HG03460 (cell line): Measurements from ENCODE around the gene PITX1.

Experiments
- ATAC-seq: cut with Tn5 transposase; IDR thresholded peaks from one replicate; pipeline ENCODE4 v1.9.1; 2021; ENCODE audit not compliant: unreplicated experiment

The PITX1 gene

DNA sequence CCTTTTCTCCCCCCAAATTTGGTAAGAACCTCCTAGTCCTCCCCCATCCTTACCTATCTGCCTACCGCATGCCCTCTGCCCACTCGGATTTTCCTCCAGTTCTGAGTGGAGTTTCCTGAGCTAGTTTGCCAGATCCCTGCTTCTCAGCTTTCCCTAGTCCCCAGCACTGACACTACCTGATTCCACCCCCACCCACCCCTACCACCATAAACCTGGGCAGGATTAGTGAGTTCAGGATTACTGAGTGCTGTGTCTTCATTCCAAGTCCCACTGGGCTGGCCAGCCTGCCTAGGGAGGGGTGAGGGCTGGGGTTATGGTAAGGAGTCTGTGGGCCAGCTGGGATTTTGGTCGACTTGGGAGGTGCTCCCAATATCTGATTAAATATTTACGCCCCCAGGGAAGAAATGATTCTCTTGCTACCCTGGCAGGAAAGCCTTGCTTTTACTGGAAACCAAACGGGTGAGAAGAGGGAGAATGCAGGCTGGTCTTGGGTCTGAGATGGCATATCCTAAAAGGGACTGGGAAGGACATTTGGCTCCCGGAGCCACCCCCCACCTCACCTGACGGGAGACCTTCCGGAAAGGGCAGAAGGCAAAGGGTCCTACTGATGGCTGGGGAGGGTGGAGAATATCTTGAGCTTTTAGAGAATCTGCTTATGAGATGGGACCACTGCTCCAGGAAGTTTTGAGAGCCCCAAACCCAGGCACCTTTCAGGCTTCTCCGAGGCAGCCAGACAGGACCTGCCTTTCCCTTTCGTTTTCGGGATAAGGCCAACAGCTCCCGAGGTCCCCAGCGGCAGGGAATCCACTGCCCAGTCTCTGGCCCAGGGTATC is 3.7 kb downstream of the PITX1 start:
- no peak for ATAC-seq

DNA sequence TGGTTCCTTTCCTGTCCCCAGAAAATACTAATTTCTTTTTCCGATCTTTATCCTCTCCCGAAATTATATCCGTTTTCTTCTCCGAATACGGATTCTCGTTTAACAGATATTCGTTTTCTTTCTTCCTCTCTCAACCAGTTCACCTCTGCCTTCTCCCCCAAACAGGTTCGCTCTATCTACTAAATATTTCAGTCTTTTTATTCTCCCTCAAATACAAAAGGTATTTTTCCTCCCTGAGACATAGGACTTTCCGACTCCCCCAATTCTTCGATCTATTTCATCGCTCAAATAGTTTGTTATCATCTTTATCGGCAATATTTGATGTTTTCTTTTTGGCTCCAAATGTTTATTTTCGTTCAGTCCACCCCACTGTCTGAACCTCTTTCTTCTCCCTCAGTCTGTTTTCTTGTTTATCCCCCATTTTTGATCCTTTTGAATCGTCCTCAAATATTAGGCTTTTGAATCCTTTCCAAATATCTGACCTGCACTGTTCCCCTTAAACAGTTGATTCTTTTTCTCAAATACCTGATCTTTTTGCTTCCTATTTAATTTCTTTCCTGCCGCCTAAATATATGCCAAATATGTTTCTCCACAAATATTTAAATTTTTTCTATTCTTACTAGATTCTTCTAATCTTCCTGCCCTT is 4.4 kb downstream of the PITX1 start:
- ATAC-seq, result no peak

DNA sequence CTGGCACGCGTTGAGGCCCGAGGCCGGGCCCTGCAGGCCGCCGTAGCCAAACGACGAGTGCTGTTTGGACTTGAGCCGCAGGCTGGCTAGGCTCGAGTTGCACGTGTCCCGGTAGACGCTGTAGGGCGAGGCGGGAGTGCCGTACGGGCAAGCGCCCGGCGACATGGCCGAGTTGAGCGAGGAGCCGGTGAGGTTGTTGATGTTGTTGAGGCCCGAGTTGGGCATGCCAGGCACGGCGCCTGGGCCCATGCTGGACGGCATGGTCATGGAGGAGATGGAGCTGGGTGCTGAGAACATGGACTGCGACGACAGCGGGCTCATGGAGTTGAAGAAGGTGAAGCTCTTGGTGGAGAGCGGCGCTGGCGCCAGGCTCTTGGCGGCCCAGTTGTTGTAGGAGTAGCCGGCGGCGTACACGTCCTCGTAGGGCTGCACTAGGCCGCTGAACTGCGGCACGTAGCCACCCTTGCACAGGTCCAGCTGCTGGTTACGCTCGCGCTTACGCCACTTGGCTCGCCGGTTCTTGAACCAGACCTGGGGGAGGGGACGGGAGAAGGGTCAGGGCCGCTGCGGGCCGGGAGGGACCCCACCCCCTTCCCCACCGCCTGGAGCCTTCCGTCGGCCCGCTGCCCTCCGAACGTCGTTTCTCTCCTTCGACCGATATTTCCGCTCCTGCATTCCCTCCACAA is 5.1 kb downstream of the PITX1 start:
- ATAC-seq, result no peak

DNA sequence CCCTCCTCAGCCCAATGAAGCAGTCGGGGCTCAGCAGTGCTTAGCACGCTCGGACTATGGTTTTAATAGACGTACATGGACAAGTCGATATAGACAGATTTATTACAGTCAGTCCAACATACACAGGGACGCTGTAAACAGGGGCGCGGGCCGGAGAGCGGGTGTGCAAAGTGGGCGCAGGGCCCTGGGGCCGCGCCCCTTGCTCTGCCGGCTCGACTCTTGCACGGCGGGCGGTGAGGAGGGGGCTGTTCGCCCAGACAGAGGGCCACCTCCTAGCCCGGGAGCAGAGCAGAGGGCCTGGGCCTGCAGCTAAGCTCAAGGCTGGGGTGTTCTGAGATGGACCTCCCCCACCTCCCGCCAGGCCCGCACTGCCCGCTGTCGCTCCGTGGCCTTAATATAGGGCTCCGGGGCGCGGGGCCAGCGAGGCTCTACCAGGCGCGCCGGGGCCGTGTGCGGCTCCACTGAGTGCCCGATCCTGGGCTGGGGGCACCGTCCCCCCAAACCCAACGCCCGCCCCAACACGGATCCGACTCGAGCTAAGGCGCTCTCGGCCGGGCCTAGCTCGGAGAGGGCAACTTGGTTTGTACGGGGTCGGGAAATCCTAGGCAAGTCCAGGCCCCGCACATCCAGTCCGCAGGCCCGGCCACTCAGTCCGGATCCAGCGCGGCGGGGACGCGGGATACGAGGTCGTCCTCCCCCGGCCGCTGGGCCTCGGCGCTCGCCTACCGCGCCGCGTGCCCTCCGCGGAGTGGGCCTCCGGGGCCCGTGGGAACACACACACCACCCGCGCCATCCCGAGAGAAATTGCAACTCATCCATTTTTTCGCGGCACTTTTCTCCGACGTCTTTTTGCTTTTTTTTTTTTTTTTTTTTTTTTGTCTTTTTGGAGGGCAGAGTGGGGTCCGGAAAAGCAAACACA is 6.1 kb downstream of the PITX1 start:
- no peak for ATAC-seq

DNA sequence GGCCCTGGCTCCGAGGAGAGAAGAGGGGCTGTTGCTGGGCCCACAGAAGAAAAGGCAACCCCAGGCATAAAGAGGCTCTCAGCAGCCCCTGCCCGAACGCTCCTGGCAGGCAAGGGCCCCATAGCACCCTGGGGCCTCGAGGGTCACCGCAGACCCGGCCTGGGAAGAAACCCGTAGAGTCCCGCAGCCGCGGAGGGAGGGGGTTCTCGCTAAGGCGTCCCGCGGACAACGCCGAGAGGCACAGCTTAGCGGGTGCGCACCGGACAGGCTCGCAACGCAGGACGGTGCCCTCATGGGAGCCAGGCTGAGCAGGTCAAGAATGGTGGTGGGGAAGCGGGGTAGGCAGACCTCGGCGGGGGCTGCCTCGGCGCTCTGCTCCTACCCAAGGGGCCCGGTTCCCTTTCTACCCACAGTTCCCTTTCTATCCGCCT is 6.7 kb downstream of the PITX1 start:
- ATAC-seq, result no peak

DNA sequence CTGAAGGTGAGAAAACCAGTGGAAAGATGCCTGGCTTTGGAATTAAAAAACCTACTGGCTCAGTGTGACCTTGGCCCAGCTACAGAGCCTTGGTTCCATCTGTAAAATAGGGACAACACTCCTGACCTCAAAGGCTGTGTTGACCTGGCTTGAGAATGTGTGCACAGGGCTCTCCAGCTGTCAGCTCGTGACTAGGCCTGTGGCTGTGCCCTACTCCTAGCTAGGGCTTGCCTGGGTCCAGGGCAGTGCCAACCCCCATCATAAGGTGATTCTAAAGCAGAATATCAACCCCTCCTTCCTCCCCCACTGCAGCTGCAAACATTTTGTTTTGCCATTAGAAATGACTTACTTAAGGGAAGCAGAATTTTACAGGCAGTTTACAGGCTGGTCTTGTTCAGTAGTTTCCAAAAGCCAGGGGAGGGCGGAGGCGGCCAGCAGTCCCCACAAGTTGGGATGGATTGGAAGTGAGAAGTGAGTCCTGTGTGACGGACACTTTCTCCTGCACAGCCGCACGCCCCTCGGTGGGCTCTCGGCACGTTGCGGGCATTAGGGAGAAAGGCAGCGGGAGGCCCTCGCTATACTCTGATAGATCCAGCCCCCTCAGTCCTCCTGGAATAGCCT is 7.3 kb downstream of the PITX1 start:
- ATAC-seq, result no peak

DNA sequence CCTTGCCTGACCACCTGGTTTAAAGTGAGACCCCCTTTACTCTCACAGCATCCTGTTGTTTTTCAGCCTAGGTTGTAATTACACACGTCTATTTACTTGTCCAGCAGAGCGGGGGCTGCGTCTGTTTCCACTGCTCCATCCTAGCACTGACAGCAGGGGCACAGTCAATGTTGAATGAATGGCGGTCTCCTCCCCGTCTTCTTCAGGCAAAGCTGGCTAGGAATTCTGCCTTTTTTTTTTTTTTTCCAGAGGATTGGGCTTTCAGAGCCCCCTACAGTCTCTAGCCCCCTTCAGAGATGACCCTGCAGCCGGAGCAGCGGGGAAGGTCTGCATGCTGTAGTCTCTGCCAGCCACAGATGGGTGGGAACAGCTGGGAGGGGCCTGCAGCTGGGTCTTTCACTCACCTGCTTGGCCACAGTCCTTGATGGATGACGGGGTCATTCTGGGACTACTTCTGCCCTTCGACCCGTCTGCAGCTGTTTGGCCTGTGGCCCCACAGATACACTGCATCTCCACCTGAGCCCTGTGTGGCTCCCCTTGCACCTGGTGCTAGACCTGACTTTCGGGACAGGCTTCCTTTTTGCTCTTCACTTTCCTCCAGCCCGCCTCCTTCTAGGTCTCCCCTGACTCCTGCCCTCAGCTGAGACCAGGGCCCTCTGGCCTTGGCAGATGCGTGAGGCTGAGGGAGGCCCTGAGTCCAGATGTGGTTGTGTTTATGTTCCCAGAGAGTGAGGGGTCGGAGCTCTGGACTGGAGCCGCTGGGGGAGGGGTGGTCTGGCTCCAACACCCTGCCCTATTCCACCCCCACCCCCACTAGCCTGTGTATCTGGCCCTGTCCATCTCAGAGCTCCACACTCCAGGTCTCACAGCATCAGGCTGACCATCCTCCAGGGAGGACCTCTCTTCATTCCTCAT is 8.0 kb downstream of the PITX1 start:
- ATAC-seq, result no peak

DNA sequence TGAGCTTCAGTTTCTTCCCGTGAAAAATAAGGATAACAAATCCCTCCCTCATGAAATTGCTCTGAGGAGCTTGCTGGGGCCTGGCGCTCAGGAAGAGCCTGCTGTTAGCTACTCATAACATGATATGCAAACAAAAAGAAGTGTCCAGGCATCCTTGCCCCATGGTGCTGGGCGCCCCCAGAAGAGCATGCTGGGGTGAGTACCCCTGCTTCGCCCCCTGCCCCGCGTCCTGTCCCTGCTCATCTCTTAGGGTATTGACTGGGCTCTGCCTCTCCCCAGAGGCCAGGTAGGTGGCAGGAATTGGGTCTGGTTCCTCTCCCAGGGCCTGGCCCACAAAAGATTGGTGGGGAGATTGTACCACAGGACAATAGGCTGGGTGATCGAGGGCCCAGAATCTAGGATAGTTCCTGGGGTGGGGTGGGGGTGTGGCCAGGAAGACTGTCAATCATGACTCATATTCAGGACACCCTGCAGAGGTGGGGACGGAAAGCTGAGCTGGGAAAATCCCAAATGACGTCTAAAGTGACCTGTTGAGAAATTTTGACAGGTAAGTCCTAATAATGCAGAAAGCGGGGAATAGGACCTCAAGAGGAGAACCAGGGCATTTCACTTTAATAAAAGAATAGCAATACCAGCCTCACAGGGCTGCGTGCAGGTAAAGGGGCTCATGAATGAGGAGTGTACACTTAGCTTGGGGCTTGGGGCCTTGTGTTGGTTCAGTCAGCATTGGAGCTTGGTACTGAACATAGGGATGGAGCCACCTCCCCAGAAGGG is 8.9 kb downstream of the PITX1 start:
- ATAC-seq, result no peak

DNA sequence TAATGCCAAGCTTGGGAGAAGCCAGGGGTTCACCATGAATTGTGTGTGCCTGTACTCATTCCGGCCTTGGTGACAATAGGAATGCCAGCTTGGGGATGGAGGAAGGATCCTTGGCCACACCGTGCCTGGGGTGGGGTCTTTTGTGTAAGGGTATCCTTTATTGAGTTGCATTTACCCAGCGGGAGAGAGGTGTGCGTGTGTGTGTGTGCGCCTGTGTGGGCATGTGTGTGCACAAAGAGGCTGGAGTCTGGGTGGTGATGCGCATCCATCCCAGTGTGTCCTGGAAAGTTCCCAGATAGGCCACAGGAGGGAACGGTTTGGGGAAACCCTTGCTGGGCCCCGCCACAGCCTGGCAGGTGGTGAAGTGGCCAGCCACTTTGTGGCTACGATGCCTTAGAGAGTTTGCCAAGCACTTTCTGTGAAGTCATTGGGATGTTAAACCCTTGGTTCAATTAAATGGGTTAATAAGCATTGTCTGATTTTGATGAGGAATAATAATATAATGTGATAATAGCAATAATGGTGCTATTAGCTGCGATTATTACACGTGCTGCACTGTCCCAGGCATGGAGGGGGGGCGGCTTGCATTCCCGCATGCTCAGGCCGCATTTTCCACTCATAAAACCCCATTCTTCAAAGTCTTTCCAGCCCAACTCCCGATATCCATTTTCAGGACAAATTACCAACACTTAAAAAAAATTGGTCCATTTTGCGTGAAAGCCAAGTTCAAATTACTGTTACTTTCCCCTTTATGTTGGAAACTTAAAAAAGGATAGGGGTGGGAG is 13.7 kb downstream of the PITX1 start:
- ATAC-seq, result no peak

DNA sequence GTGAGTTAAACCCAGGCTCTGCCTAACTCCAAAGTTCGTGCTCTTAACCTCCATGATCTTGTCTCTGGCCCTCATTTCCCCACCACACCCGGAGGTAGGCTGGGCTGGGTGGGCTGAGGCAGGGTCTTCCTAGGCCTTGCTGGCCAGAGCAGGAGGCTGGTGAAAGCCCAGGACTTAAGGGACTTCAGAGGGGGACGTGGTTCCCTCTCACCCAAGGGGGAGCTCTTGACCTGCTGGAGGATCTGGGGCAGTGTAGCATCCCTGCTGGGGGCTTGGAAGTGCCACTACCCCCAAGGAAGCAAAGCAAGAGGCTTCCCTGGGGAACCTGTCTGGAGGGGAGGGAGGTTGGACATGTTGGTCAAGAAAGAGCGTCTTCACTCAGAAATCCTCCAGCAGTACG is 14.7 kb downstream of the PITX1 start:
- no peak for ATAC-seq

DNA sequence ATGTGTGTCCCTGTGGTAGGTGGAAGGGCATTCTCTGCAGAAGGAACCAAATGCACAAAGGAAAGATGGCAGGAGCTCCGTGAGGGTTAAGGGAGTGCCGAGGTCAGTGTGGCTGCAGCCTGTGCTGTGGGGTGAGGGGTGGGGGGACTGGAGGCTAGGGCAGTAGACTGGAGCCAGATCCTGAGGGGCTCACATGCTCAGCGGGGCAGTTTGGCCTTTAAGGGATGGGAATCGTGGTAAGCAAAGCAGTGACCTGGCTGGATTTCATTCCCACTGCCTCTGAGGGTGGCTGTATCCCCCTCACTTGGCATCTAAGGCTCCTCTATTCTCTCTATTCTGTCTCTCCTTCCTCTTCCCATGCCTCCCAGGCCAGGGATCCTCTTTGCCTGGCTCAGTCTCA is 15.6 kb downstream of the PITX1 start:
- ATAC-seq, result no peak

DNA sequence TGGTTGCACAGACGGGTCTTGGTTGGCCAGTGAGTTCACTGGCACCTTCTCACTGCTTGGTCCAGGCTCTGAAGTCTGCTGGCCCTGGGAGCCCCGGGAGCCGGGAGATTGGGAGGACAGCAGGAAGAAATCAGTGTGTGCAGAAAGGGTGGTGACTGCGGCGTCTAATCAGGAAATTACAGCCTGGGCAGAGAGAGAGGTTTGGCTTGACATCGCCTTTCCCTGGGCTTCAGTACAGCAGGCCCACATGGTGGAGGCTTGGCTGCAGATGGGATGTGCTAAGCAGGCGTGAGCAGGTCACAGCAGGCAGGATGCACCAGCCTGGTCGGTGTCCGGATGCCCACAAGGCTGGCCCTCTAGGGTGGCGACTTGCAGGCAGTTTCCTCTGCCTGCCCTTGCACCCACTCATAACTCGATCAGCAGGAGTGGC is 17.2 kb downstream of the PITX1 start:
- ATAC-seq, result no peak

DNA sequence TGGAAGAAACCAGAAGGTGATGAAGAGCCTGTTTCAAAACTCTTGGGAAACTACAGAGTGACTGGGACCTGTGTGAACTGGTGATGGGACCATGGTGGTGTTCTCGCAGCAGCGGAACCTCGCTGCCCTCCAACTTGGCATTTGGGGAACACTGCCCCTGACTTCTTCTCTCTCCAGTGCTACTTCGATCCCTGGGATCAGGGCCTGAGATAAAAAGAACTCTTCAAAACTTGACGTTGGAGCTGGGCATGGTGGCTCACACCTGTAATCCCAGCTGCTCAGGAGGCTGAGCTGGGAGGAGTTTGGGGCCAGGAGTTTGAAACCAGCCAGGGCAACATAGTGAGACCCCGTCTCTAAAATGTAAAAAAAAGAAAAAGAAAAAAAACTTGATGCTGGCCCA is 18.1 kb downstream of the PITX1 start:
- no peak for ATAC-seq

DNA sequence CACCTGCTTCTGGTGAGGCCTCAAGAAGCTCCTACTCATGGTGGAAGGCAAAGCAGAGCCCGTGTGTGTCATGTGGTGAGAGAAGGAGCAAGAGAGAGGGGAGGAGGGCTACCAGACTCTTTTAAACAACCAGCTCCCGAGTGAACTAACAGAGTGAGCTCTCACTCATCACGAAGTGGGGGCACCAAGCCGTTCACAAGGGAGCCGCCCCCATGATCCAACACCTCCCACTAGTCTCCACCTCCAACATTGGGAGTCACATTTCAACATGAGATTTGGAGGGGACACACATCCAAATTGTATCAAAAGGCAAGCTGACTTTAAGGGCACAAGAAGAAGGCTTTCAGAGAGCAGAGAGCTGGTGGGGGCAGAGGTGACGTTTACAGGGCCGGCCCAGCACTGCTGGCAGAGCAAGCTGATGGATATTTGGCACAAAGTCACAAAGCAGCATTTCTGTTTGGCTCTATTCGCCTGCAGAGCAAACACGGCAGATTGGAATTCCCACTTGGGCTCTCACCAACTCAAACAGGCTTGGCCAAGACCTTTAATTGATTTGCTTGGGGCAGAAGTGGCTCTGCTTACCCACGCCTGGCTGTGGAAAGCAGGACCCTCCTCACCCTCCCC is 20.0 kb downstream of the PITX1 start:
- no peak for ATAC-seq

DNA sequence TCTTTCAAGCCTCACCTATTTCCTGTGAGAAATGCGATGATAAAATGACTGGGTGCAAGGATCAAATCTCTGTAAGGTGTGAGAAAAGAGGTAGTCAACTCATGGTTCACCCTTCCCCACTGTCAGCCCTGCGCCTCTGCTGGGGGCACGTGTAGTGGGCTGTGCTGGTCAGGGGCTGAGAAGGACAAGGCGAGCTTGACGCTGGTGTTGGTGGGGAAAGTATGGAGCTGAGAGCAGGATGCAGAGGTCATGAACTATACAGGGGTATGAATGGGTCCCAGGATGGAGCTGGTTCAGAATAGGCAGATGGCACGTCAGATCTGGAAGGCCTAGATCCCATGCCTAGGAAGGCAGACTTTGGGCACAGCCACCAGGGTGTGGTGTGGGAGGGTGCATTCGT is 20.6 kb downstream of the PITX1 start:
- ATAC-seq, result no peak

DNA sequence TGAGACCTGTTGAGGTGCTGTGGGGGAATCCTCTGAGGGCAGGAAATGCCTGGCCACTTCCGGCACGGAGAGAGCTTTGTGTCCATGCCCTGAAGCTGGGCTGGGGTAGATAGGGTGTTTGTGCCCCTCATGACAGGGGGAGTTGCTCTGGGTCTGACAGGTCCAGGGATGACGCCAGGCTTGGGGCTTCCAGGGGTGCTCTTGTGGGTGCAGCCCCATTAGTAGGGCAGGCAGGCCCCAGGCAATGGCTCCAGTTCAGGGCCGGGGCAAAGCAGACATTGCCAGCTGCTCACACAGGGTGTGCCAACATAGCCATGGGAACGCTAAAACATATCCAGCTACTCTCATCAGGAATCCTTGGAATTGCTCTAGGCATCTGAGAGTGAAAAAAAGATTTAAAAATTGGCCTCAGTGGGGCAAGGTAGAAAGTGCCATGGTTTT is 21.1 kb downstream of the PITX1 start:
- ATAC-seq, result no peak

DNA sequence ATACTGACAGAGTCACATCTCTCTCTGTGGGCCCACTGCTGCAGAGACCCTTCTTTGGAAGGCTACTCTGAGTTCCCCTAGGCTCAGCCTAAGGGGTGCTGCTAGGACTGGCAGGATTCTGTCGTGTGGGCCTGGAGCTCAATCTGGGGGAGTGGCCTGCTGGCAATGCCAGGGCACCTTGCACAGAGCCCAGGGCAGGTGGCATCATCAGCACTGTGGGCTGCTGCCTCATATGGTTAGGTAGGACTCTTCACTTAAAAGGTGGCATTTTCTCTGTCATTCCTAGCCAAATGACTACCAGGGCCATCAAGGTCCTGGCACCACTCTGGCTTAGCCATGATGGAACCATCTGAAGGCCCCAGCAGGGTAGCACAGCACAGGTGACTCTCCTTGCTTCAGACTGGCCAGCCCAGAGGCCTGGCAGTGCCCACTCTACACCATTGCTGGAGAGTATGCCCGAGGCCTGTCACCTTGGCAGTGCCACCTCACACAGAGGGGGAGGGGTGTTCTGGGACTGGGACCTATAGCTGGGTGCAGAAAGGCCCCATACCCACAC is 21.9 kb downstream of the PITX1 start:
- no peak for ATAC-seq
